Tongue (tissue), 2 donors: ENCODE measurements around the gene IFNL4. TPM values are rescaled to one million over a fixed set of nuclear protein-coding genes. Genes with fewer than 3 reads are reported as not detected.
A peak's percentile ranks its signal among the peaks of the same experiment; 100 is the strongest.
"Not testable (repeated sequence)": the region's sequence is repeated elsewhere in the genome, so short reads cannot be mapped to it uniquely, and the experiment has no call there.

Source experiments
- DNase-seq: peaks from one replicate; pipeline ENCODE4 v3.0.0-alpha.2; 2015
- total RNA-seq: library from RNA; depleted of rRNA; stranded (reverse); fragments of >200 nt; gene quantifications from one replicate; pipeline ENCODE4 v1.2.3, GENCODE V29; 2014

Gene IFNL4
- total RNA-seq, 1 donor from 2014 or later = not detected

DNA sequence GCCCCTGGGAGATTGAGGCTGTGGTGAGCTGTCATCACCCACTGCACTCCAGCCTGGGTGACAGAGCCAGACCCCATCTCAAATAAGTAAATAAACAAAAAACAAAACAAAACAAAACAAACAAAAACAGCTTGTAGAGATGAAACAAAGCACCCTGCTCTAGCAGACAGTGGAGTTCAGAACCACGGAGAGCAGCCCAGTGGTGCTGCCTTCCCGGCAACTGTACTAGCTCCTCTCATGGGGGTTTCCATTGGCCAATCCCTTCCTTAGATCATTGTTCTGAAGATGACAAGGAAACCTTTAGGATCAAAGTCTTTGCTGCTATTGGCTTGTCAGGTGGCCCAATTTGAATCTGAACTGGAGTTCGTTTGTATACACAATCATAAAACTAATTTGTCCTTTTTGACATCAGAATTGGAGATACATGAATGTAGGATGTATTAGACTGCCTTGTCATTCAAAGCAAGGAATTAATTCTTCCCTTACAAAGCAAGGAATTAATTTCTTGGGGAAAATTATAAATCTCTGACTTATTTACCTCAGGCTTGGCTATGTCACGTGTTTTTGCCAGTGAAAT is 24.9 kb downstream of the IFNL4 start:
- DNase-seq = peak; percentile 40

DNA sequence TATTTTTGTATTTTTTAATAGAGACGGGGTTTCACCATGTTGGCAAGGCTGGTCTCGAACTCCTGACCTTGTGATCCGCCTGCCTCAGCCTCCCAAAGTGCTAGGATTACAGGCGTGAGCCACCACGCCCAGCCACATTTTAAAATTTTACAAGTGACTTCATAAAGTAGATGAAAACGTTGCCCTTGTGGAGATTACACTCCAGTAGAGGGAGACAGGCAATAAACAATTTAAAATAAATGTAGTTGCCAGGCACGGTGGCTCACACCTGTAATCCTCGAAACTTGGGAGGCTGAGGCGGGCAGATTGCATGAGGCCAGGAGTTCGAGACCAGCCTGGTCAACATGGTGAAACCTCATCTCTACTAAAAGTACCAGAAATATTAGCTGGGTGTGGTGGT is 29.5 kb downstream of the IFNL4 start:
- not testable (repeated sequence) for DNase-seq

GRCh38 chr19:39218230-39219007 is 30.2 kb downstream of the IFNL4 start:
- no peak for DNase-seq

DNA sequence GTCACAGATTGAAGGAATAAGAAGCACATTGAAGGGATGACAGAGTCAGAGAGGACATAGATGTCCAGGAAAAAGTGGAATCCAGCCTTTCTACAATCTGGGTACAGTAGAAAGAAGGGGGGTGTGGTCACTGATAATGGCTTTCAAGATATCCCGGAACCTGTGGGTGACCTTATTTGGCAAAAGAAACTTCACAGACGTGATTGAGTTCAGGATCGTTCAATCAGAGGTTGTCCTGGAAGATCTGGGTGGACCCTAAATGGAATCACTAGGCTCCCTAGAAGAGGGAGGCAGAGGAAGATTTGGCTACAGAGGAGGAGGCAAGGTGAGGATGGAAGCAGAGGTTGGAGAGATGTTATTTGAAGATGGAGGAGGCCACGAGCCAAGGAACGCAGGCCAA is 31.6 kb downstream of the IFNL4 start:
- no peak for DNase-seq

DNA sequence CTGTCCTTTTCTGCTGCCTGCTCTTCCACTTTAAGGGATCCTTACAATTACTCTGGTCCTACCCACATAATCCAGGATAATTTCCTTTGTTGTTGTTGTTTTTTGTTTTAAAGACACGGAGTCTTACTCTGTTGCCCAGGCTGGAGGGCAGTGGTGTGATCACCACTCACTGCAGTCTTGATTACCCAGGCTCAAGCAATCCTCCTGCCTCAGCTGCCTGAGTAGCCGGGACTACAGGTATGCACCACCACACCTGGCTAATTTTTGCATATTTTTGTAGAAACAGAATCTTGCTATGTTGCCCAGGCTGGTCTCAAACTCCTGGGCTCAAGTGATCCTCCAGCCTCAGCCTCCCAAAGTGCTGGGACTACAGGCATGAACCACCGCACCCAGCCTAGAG is 33.3 kb downstream of the IFNL4 start:
- not testable (repeated sequence) for DNase-seq

GRCh38 chr19:39212375-39212742 is 36.3 kb downstream of the IFNL4 start:
- no peak for DNase-seq

- no peak for DNase-seq
Observed at GRCh38 chr19:39211731-39212374, 36.8 kb downstream of the IFNL4 start.

GRCh38 chr19:39209196-39209595 is 39.5 kb downstream of the IFNL4 start:
- DNase-seq = no peak

DNA sequence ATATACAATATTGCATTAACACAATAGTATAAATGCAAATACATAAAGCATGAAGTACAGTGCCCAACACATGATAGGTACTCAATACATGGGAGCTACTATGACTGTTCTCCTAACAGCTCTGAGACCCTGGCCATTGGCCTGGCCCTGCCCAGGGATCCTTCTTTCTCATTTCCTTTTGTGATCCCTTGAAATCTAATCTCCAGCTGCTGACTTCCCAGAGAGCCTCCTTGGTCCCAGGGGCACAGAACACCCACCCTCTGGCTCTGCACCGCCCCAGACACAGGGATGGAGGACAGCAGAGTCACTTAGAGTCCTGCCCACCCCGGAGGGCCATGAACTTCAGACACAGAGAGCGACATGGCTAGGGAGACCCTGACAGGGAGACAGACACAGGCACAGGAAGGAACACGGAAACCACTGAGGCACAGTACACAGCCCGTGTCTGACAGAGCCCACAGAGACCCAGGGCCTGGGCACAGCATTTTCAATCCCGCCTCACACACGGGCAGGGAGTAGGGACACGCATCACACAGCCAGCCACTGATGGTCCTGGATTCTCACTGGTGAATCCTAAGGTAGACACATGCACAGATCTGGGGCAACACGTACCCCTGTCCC is 40.4 kb downstream of the IFNL4 start:
- no peak for DNase-seq

DNA sequence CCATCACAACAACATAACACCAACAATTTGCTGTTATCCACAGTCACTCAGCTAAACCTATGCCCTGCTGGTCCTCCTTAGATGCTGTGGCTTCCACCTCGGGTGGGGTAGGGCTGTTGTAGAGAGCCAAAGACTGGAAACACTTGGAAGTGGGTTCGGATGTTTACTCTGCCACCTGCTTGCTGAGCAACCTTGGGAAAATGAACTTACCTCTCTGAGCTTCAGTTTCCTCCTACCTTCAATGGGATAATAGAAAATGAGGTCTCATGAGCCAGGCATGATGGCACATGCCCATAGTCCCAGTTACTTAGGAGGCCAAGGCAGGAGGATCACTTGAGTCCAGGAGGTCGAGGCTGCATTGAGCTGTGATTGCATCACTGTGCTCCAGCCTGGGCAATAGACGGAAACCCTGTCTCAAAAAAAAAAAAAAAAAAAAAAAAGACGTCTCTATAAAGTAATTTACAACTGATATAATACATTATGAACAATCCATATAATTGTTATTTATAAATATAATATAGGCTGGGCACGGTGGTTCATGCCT is 41.3 kb downstream of the IFNL4 start:
- no peak for DNase-seq

DNA sequence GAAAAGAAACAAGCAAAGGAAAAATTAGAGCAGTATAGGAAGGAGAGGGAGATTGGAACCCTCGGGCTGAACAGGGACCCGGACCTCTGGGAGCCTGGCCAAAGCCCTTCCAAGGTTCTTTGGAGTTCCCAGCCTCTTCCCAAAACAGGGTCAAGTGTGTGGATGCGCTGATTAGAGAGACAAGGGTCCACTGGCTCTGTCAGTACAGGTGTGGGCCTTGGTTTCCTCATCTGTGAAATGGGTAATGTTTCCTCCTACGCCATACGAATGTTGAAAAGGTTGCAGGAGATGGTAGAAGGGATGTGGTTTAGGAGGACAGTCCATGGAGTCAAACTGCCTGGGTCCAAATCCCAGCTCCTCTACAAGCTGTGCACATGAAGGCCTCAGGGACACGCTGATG is 42.5 kb downstream of the IFNL4 start:
- no peak for DNase-seq

DNA sequence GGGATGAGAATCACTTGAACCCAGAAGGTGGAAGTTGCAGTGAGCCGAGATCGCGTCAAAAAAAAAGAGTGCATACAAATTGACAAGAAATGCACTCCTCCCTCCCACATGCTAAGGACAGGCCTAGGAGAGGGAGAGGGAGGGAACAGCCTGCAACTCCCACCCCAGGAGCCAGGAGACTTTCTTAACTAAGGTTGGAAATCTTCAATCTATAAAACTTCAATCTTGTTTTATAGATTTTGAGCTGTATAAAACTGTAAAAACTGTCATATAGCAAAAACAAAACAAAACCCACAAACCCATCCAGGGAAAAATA is 43.2 kb downstream of the IFNL4 start:
- DNase-seq = no peak

GRCh38 chr19:39203372-39204341 is 45.0 kb downstream of the IFNL4 start, which contains the start of gene SYCN:
Gene SYCN (minus strand): TSS chr19:39204263. CDS start chr19:39204254, 9 bp downstream.
- DNase-seq = no peak

- no peak for DNase-seq
Observed at GRCh38 chr19:39202998-39203355, 45.7 kb downstream of the IFNL4 start.

DNA sequence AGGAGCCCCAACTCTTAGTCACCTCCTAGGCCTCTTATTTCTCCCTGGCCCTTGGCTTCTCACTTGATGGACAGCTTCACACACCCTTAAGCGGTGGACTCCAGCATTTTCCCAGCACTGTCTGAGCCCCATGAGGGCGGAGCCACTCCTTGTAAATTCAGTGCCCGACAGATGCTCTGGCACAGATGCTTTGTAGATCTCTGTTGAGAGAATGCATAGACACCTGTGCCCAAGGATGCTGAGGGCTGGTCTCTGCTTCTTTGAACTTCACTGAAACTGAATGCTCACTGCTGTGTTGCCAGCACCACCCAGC is 47.9 kb downstream of the IFNL4 start:
- no peak for DNase-seq

DNA sequence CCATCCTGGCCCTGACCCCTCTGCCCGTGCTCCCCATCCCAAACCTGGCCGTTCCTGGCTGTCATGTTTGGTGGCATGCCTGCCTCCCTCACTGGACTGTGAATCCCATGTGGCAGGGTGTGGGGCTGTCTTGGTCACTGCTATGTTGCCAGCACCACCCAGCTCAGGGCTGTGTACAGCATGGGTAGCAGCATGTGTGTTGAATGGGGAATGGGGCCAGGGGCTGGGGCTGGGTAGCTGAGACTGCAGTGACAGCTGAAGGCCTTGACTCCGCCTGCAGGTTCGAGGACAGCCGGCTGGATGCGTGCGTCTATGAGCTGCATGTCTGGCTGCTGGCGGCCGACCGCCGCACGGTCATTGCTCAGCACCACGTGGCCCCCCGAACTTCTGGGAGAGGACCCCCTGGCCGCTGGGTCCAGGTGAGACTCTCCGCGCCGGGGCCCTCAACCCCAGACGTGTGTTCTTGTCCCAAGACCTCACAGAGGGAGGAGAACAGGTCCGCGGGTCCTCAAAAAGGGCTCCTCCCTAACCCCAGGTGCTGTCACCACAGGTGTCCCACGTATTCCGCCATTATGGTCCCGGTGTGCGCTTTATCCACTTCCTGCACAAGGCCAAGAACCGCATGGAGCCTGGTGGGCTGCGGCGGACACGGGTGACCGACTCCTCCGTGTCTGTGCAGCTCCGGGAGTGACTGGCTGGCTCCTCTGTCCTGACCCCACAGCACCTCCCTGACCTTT is 48.4 kb downstream of the IFNL4 start:
- no peak for DNase-seq

GRCh38 chr19:39199025-39199424 is 49.6 kb downstream of the IFNL4 start:
- peak; percentile 48 for DNase-seq

DNA sequence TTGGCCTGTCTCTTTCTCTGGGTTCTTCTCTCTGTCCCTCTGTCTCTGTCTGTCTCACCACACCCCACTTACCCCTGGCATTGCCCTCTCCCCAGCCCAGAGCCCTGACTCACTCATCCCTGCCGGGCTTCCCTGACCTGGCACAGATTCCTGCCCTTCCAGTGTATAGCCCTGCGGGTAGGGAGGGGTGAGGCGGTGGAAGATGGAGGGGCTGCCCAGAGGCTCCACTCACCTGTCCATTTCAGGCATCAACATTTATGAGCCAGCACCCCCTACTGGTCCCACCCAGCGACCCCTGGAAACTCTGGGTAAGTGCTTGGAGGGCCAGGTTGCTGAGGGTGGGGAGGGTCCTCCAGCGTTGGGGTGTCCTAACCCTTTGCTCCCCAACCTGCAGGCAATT is 50.8 kb downstream of the IFNL4 start:
- DNase-seq = no peak

DNA sequence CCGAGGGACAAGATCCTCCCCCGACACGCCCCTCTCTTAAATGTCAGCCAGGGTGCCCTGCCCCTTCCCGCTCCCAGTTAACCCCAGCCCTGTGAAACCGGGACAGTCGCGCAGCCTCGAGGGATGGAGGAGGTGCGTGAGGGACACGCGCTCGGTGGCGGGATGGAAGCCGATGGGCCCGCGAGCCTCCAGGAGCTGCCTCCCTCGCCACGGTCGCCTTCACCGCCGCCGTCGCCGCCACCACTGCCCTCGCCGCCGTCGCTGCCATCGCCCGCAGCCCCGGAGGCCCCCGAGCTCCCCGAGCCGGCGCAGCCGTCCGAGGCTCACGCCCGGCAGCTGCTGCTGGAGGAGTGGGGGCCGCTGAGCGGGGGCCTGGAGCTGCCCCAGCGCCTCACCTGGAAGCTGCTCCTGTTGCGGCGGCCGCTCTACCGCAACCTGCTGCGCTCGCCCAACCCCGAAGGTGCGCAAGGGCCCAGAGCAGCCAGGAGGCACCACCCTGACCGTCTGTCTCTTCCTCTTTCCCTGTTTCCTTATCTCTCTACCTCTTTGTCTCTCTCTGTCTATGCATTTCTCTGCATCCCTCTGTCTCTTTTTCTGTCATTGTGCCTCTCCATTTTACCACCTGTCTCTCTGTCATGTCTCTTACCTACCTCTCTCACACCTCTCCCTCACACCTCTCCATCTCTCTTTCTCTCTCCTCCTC is 51.6 kb downstream of the IFNL4 start, which contains the start of gene NCCRP1:
Gene NCCRP1, plus strand, starts transcription at position 105 of the 703 bp plus-strand sequence. Its CDS starts 19 bp downstream, at position 124.
- DNase-seq = no peak

- DNase-seq = no peak
Observed at GRCh38 chr19:39196320-39196719, 52.3 kb downstream of the IFNL4 start.
